CD8-positive, alpha-beta memory T cell (primary cell): ENCODE data around the gene GARIN3. TPM values are rescaled to one million over a fixed set of nuclear protein-coding genes. Genes with fewer than 3 reads are reported as not detected.

ENCODE experiments used
- CTCF ChIA-PET: fragments of 350-600 bp; sonication (Branson Sonifier 250); formaldehyde crosslinking; loops from one replicate; lab custom pipeline; 2021; ENCODE audit warnings: antibody characterized with exemption; lab: Charles Lee
- POLR2A ChIA-PET: fragments of 350-600 bp; sonication (Branson Sonifier 250); formaldehyde crosslinking; loops from one replicate; lab custom pipeline; 2021; ENCODE audit warnings: antibody characterized with exemption; lab: Charles Lee
- DNase-seq, 5 donors: peaks; one replicate each; pipeline versions ENCODE4 v3.0.0 to v3.0.0-alpha.2; 2020 to 2022; ENCODE audit warnings: mixed read lengths in 1 of 5
- H3K27ac ChIP-seq: one replicate; pipeline ENCODE4 v1.7.0; 2013; ENCODE audit warnings: low read depth, mild to moderate bottlenecking, low read length, moderate library complexity
- H3K27me3 ChIP-seq: 2 replicates; pipeline ENCODE4 v1.7.0; 2013; ENCODE audit warnings: low read length, mild to moderate bottlenecking; ENCODE audit not compliant: insufficient read depth, poor library complexity, severe bottlenecking
- H3K36me3 ChIP-seq: 2 replicates; pipeline ENCODE4 v1.7.0; 2013; ENCODE audit warnings: mild to moderate bottlenecking, low read length, moderate library complexity; ENCODE audit not compliant: insufficient read depth
- H3K4me1 ChIP-seq: 2 replicates; pipeline ENCODE4 v1.7.0; 2013; ENCODE audit warnings: mild to moderate bottlenecking, low read length, moderate library complexity; ENCODE audit not compliant: insufficient read depth
- H3K4me3 ChIP-seq: 2 replicates; pipeline ENCODE4 v1.7.0; 2013; ENCODE audit warnings: mild to moderate bottlenecking, low read length
- H3K9me3 ChIP-seq: 2 replicates; pipeline ENCODE4 v1.7.0; 2013; ENCODE audit warnings: mild to moderate bottlenecking, low read length
- H3K27ac Mint-ChIP-seq, 8 donors: one replicate each; pipeline ENCODE4 v1.8.0; 2020 to 2021; ENCODE audit warnings: mixed read lengths in 8 of 8, mild to moderate bottlenecking in 6 of 8, inconsistent platforms in 3 of 8, moderate library complexity in 3 of 8
- H3K27me3 Mint-ChIP-seq, 2 donors: one replicate each; pipeline ENCODE4 v1.8.0; 2020 to 2021; ENCODE audit warnings: mixed read lengths in 2 of 2, mild to moderate bottlenecking in 1 of 2, moderate library complexity in 1 of 2
- H3K36me3 Mint-ChIP-seq, 3 donors: one replicate each; pipeline ENCODE4 v1.8.0; 2020 to 2021; ENCODE audit warnings: mixed read lengths in 3 of 3, inconsistent platforms in 1 of 3, mild to moderate bottlenecking in 1 of 3
- H3K4me1 Mint-ChIP-seq, 3 donors: one replicate each; pipeline ENCODE4 v1.8.0; 2020 to 2021; ENCODE audit warnings: mixed read lengths in 3 of 3, inconsistent platforms in 1 of 3, mild to moderate bottlenecking in 1 of 3
- H3K4me3 Mint-ChIP-seq, 7 donors: one replicate each; pipeline ENCODE4 v1.8.0; 2020 to 2021; ENCODE audit warnings: mixed read lengths in 7 of 7, mild to moderate bottlenecking in 6 of 7, moderate library complexity in 4 of 7, inconsistent platforms in 2 of 7
- H3K9me3 Mint-ChIP-seq, 5 donors: one replicate each; pipeline ENCODE4 v1.8.0; 2020 to 2022; ENCODE audit warnings: mixed read lengths in 5 of 5, mild to moderate bottlenecking in 3 of 5, moderate library complexity in 2 of 5, inconsistent platforms in 1 of 5
- polyA plus RNA-seq: library from polyadenylated mRNA; unstranded; fragments of 300-500 nt; fragmentation: Illumina TruSeq; gene quantifications from one replicate; pipeline ENCODE4 v1.2.3, GENCODE V29; 2021
- total RNA-seq, 2 experiments: library from RNA; stranded (reverse); gene quantifications; one replicate each; pipeline ENCODE4 v1.2.3, GENCODE V29; 2021

Gene GARIN3
- total and polyA plus RNA-seq, 3 experiments from 2014 or later, result 0.29 to 0.50 TPM; not detected in 1

DNA sequence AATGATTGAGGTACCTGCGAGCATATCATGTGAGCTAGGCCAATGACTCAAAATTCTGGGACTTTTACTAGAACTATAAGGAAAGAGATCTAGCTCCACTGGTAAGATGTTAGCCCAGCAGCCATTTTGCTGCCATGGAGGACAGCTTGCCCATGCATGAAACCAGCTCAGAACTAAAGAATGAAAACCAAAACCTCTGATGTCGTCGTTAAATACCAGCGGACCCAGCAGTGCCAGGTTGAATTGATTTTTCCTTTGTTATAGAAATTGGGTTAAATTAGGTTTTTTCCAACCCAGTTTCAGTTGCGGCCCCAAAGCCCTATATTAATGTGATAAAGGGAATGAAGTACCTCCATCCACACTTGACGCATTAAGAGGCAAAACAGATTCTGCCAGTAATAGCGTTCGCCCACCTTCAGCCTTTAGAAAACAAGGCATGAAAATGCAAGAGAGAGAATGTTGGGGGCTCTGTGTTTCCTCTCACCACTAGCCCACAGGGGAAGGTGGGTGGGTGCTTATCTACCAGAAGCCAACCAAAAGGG is 9.1 kb upstream of the GARIN3 start:
- H3K4me1 Mint-ChIP-seq, result peaks cover 66 to 81% (median 78%) of the 10 kb centered on the region in 3 donors
- CTCF ChIA-PET, result interaction anchor here (0.7 to 1.9 kb wide), 4 partner anchors 14 to 26 kb away, joined by 4 to 7 read pairs (median 5); no protein-coding TSS in a partner anchor
- Histone ChIP-seq H3K27me3 (no peaks in the 10 kb centered on the region), H3K4me3 (no peak overlapping the region), H3K36me3 (no peaks in the 10 kb centered on the region), H3K9me3 (no peaks in the 10 kb centered on the region), H3K27ac (no peak overlapping the region), H3K4me1 (peaks cover 57% of the 10 kb centered on the region)
- H3K9me3 Mint-ChIP-seq, result peaks cover 0 to 4% (median 0%) of the 10 kb centered on the region in 5 donors
- POLR2A ChIA-PET, result interaction anchor here (1.0 kb wide), 1 partner anchor 12 kb away, joined by 4 read pairs; no protein-coding TSS in a partner anchor
- no peak for DNase-seq
- H3K27ac Mint-ChIP-seq, result peak overlapping the region in 5 of 8 donors; percentile 27 to 79 (median 72)
- peaks cover 0 to 4% (median 1%) of the 10 kb centered on the region in 3 donors for H3K36me3 Mint-ChIP-seq
- peak overlapping the region in 1 of 7 donors; percentile 2 for H3K4me3 Mint-ChIP-seq
- no peaks in the 10 kb centered on the region for H3K27me3 Mint-ChIP-seq

DNA sequence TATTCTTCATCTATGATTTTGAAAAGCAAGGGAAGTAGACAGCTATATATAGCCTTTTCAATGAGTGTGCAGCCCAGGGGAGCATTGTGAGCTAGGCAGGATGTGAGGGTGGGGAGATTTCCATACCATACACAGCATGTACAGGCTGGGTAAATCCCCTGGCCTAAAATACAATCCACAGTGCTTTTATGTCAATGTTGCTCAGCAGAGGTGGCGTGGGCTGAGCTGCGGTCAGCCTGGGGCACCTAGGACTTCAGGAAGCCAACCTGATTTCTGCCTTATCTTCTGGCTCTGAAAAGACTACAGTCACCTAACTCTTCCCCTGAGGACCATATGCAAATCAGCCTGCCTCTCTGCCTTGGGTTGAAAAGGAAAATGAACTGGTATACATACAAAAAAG is 6.3 kb upstream of the GARIN3 start:
- peak overlapping the region; percentile 37 for H3K4me3 ChIP-seq
- peaks cover 36% of the 10 kb centered on the region for H3K4me1 ChIP-seq
- peaks cover 44 to 74% (median 64%) of the 10 kb centered on the region in 3 donors for H3K4me1 Mint-ChIP-seq

DNA sequence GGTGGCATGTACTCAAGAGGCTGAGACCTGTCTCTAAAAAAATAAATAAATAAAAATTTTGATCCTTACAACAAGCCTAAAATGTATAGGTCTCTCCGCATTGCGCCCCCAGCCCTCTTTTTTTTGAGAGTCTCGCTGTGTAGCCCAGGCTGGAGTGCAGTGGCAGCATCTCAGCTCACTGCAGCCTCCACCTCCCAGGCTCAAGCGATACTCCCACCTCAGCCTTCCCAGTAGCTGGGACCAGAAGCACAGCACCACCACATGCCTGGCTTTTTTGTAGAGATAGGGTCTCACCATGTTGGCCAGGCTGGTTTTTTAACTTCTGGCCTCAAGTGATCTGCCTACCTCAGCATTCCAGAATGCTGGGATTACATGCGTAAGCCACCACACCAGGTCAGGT is 2.2 kb upstream of the GARIN3 start:
- H3K9me3 ChIP-seq, result no peaks in the 10 kb centered on the region
- no peaks in the 10 kb centered on the region for H3K27me3 ChIP-seq
- POLR2A ChIA-PET, result interaction anchor here (0.6 to 1.1 kb wide), 3 partner anchors 11 to 15 kb away, joined by 3 to 4 read pairs (median 3); no protein-coding TSS in a partner anchor
- Mint-ChIP-seq H3K9me3 (peaks cover 0 to 5% (median 0%) of the 10 kb centered on the region in 5 donors), H3K27me3 (no peaks in the 10 kb centered on the region), H3K36me3 (peaks cover 0 to 8% (median 0%) of the 10 kb centered on the region in 3 donors), H3K4me1 (peaks cover 46 to 74% (median 55%) of the 10 kb centered on the region in 3 donors), H3K27ac (peak overlapping the region in 3 of 8 donors; percentile 66 to 77 (median 70)), H3K4me3 (peak overlapping the region in 1 of 7 donors; percentile 32)
- CTCF ChIA-PET, result interaction anchor here (1.0 to 1.9 kb wide), 8 partner anchors 9 to 104 kb away, joined by 3 to 14 read pairs (median 4); no protein-coding TSS in a partner anchor
- H3K36me3 ChIP-seq, result no peaks in the 10 kb centered on the region
- no peak overlapping the region for H3K27ac ChIP-seq
- H3K4me1 ChIP-seq, result peaks cover 39% of the 10 kb centered on the region
- no peak for DNase-seq
- no peak overlapping the region for H3K4me3 ChIP-seq

More for the DNA sequence above, 6.3 kb upstream of the GARIN3 start:
- no peaks in the 10 kb centered on the region for H3K27me3 ChIP-seq
- H3K9me3 ChIP-seq, result no peaks in the 10 kb centered on the region
- H3K36me3 Mint-ChIP-seq, result peaks cover 0 to 8% (median 0%) of the 10 kb centered on the region in 3 donors
- DNase-seq, result peak; percentile 52 to 81 (median 74)
- peak overlapping the region in 6 of 7 donors; percentile 43 to 70 (median 58) for H3K4me3 Mint-ChIP-seq
- H3K27ac ChIP-seq, result no peak overlapping the region
- H3K36me3 ChIP-seq, result no peaks in the 10 kb centered on the region
- POLR2A ChIA-PET, result interaction anchor here (0.6 to 1.5 kb wide), 4 partner anchors 8 to 90 kb away, joined by 3 to 7 read pairs (median 4); partner anchors contain the start of gene ITK
- peak overlapping the region; percentile 31 to 96 (median 91) for H3K27ac Mint-ChIP-seq
- peaks cover 0 to 5% (median 0%) of the 10 kb centered on the region in 5 donors for H3K9me3 Mint-ChIP-seq
- CTCF ChIA-PET, result interaction anchor here (0.8 to 2.0 kb wide), 5 partner anchors 8 to 55 kb away, joined by 3 to 8 read pairs (median 4); partner anchors contain the start of gene ITK
- no peaks in the 10 kb centered on the region for H3K27me3 Mint-ChIP-seq

DNA sequence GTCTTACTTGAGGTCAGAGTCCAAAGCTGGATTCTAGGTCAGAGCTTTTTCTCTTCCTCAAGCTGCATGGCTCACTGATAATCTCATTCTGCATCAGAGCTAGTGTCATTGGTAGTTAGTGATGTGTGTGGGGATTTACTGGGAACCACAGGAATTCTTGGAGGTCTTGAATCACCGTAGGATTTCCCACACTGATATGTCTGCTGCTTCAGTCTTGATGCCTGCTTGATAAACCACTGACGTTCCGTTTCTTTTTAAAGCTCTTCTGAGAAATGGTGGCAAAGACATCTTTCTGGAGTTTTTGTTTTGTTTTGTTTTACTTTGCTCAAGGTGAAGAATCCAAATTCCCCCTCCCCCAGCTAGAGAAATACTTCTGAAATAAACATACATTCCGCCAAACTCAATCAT is 1.2 kb upstream of the GARIN3 start:
- ChIA-PET CTCF (interaction anchor here (1.0 to 1.9 kb wide), 11 partner anchors 10 to 105 kb away, joined by 3 to 14 read pairs (median 3); no protein-coding TSS in a partner anchor), POLR2A (interaction anchor here (0.7 to 1.1 kb wide), 5 partner anchors 12 to 33 kb away, joined by 3 to 5 read pairs (median 3); no protein-coding TSS in a partner anchor)
- Histone ChIP-seq H3K27ac (no peak overlapping the region), H3K36me3 (no peaks in the 10 kb centered on the region), H3K4me1 (peaks cover 28% of the 10 kb centered on the region), H3K27me3 (no peaks in the 10 kb centered on the region), H3K9me3 (no peaks in the 10 kb centered on the region), H3K4me3 (no peak overlapping the region)
- Mint-ChIP-seq H3K4me1 (peaks cover 37 to 71% (median 52%) of the 10 kb centered on the region in 3 donors), H3K27me3 (no peaks in the 10 kb centered on the region), H3K27ac (peak overlapping the region; percentile 44 to 96 (median 84)), H3K9me3 (peaks cover 0 to 5% (median 0%) of the 10 kb centered on the region in 5 donors), H3K36me3 (peaks cover 0 to 8% (median 0%) of the 10 kb centered on the region in 3 donors), H3K4me3 (peak overlapping the region in 6 of 7 donors; percentile 42 to 74 (median 59))
- DNase-seq, result no peak

DNA sequence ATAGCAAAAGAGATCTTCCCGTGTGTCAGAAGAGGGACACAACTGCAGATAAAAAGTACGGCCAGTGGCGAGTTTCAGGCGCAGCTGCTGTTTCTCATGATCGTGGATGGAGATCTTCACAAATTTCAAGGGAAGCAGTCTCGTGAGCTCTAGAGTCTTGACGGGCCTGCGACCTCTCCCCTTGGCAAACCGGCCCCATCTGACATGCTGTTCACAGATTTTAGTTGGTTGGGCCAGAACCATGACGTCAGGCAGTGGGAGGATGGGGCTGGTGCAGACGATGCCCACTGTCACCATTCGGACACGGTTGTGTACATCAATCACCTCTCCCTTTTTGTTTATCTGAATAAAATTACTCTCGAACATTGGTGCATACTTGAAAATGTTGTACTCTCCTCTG is 396 bp downstream of the GARIN3 start:
- POLR2A ChIA-PET, result interaction anchor here (0.6 kb wide), 1 partner anchor 99 kb away, joined by 3 read pairs; no protein-coding TSS in a partner anchor
- peak overlapping the region in 2 of 8 donors; percentile 3 to 44 for H3K27ac Mint-ChIP-seq
- CTCF ChIA-PET, result no interaction called here
- H3K9me3 Mint-ChIP-seq, result peaks cover 0 to 5% (median 0%) of the 10 kb centered on the region in 5 donors
- peaks cover 0 to 8% (median 0%) of the 10 kb centered on the region in 3 donors for H3K36me3 Mint-ChIP-seq
- Histone ChIP-seq H3K4me1 (peaks cover 21% of the 10 kb centered on the region), H3K27ac (no peak overlapping the region), H3K27me3 (no peaks in the 10 kb centered on the region), H3K4me3 (no peak overlapping the region), H3K9me3 (no peaks in the 10 kb centered on the region), H3K36me3 (no peaks in the 10 kb centered on the region)
- H3K4me1 Mint-ChIP-seq, result peaks cover 30 to 65% (median 48%) of the 10 kb centered on the region in 3 donors
- DNase-seq, result no peak
- no peak overlapping the region for H3K4me3 Mint-ChIP-seq
- H3K27me3 Mint-ChIP-seq, result no peaks in the 10 kb centered on the region

DNA sequence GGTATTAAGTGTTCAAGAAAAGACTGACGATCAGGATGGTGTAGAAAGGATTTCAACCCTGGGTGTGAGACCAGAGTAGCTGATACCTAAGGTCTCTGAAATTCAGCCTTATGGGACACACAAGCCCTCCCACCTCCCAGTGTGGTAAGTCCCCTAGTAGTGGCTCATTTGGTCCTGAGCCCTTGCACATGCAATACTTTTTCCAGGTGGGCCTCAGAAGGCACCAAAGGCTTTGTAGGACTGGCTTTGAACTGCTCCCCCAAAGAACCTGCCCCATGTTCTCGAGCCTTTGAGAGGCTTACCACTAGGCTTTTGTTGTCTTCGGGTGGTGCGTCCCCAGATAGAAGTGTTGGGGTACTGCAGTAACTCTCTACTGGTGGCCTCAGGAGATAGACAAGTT is 803 bp downstream of the GARIN3 start:
- peaks cover 29 to 64% (median 50%) of the 10 kb centered on the region in 3 donors for H3K4me1 Mint-ChIP-seq
- Histone ChIP-seq H3K36me3 (no peaks in the 10 kb centered on the region), H3K27ac (no peak overlapping the region), H3K4me3 (no peak overlapping the region), H3K4me1 (peaks cover 21% of the 10 kb centered on the region), H3K27me3 (no peaks in the 10 kb centered on the region), H3K9me3 (no peaks in the 10 kb centered on the region)
- peaks cover 0 to 8% (median 0%) of the 10 kb centered on the region in 3 donors for H3K36me3 Mint-ChIP-seq
- no peak overlapping the region for H3K4me3 Mint-ChIP-seq
- no peak for DNase-seq
- POLR2A ChIA-PET, result no interaction called here
- H3K27me3 Mint-ChIP-seq, result no peaks in the 10 kb centered on the region
- CTCF ChIA-PET, result no interaction called here
- peak overlapping the region in 2 of 8 donors; percentile 27 to 44 for H3K27ac Mint-ChIP-seq
- peaks cover 0 to 3% (median 0%) of the 10 kb centered on the region in 5 donors for H3K9me3 Mint-ChIP-seq

DNA sequence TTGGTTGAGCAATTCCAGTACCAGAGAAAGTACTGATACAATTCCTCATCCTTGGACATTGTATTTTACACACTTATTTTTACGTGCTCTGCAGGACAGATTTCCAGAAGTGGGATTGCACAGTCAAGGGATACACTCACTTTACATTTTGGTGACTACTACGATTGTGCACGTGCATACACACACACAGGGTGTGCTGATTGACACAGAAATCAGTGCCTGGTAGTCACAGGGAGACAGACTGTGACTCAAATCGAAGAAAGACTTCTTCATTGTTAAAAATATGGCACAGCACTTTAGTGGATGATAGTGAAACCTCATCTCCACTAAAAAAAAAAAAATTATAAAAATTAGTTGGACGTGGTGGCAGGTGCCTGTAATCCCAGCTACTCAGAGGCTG is 1.5 kb downstream of the GARIN3 start:
- Mint-ChIP-seq H3K27ac (no peak overlapping the region), H3K4me3 (no peak overlapping the region), H3K36me3 (peaks cover 0 to 4% (median 0%) of the 10 kb centered on the region in 3 donors), H3K27me3 (no peaks in the 10 kb centered on the region), H3K9me3 (no peaks in the 10 kb centered on the region), H3K4me1 (peaks cover 36 to 66% (median 58%) of the 10 kb centered on the region in 3 donors)
- Histone ChIP-seq H3K27ac (no peak overlapping the region), H3K36me3 (no peaks in the 10 kb centered on the region), H3K4me3 (no peak overlapping the region), H3K27me3 (no peaks in the 10 kb centered on the region), H3K4me1 (peaks cover 28% of the 10 kb centered on the region), H3K9me3 (no peaks in the 10 kb centered on the region)
- CTCF ChIA-PET, result no interaction called here
- POLR2A ChIA-PET, result no interaction called here
- DNase-seq, result no peak
